Medulla oblongata (tissue), 1 donor: ENCODE data around the gene LURAP1L.
"Not testable (repeated sequence)": the region's sequence is repeated elsewhere in the genome, so short reads cannot be mapped to it uniquely, and the experiment has no call there.

Source experiments
- DNase-seq: peaks from one replicate; pipeline ENCODE4 v3.0.0-alpha.2; 2015; ENCODE audit errors: extremely low spot score

The LURAP1L gene

GRCh38 chr9:12859704-12860251, 85.0 kb downstream of the LURAP1L start:
- peak; percentile 11 for DNase-seq

GRCh38 chr9:12860998-12861397, 86.2 kb downstream of the LURAP1L start:
- no peak for DNase-seq

GRCh38 chr9:12862611-12863410, 88.0 kb downstream of the LURAP1L start:
- no peak for DNase-seq

DNA sequence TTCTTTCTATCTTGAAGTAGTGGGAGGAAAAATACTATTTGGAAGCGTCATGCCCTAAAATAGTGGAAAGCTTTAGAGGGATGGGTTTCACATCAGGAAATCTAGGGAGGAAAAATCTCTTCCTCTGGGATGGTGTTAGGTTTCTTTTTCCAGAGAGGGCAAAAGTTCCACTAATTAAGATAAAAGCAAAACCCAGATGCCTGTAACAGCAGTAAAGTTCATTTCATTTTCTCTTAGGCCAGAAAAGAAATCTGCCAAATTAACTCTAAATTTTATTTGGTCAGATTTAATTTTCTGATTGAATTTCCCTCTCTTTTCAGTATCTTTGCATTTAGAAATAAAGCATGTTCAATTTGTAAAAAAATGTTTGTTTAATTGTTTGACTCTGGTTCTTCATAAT, 88.8 kb downstream of the LURAP1L start:
- no peak for DNase-seq

DNA sequence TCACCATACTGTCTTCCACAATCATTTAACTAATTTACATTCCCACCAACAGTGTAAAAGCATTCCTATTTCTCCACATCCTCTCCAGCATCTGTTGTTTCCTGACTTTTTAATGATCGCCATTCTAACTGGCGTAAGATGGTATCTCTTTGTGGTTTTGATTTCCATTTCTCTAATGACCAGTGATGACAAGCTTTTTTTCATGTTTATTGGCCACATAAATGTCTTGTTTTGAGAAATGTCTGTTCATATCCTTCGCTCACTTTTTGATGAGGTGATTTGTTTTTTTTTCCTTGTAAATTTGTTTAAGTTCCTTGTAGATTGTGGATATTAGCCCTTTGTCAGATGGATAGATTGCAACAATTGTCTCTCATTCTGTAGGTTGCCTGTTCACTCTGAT, 90.6 kb downstream of the LURAP1L start:
- DNase-seq, result not testable (repeated sequence)
